DOHH2 (cell line): ENCODE measurements around the gene ANKRD55.

Source experiments
- CTCF ChIP-seq: fragments of 200-600 bp; sonication (generic); IDR thresholded peaks from one replicate; pipeline ENCODE4 v1.5.1; 2014; ENCODE audit warnings: antibody characterized with exemption, mild to moderate bottlenecking, low read depth, low read length; ENCODE audit not compliant: poor library complexity, severe bottlenecking
- EZH2phosphoT487 ChIP-seq: fragments of 200-600 bp; sonication (generic); IDR thresholded peaks from 2 replicates; pipeline ENCODE4 v1.6.1; 2017; ENCODE audit warnings: borderline replicate concordance, mild to moderate bottlenecking, antibody characterized with exemption, low read length, moderate library complexity, mixed read lengths

- TF ChIP-seq CTCF, result no peak
- TF ChIP-seq EZH2phosphoT487, result no peak
Observed at GRCh38 chr5:56169281-56169680, 63.8 kb downstream of the ANKRD55 start.
